Activated T-helper 2 cell treated with anti-CD3 and anti-CD28 coated beads, Interferon-gamma antibody, Interleukin-2, Interleukin-4, amounts not matched to agents 10 μg/mL and 5 μg/mL and 100 μg/mL, durations not matched to agents 14 hours and 24 hours and 36 hours (primary cell): Measurements from ENCODE around the gene CCL1. TPM values are rescaled to one million over a fixed set of nuclear protein-coding genes. Genes with fewer than 3 reads are reported as not detected.

Experiments used
- total RNA-seq: library from RNA; stranded (reverse); gene quantifications from 2 replicates; pipeline ENCODE4 v1.2.3, GENCODE V29; 2022

Gene CCL1
- total RNA-seq, 1 donor from 2014 or later: 88.1 TPM

Other genes with a start within 250 kb of the CCL1 start
- not detected in 2 replicates for gene CCL2, start 107.9 kb downstream of the CCL1 start, total RNA-seq
- gene CCL7, start 93.0 kb downstream of the CCL1 start, total RNA-seq: not detected in 2 replicates
- gene CCL11, start 77.5 kb downstream of the CCL1 start, total RNA-seq: not detected in 2 replicates
- gene CCL8, start 43.8 kb downstream of the CCL1 start, total RNA-seq: not detected in 2 replicates
- not detected in 2 replicates for gene CCL13, start 6.8 kb downstream of the CCL1 start, total RNA-seq
- gene TMEM132E, start 216.3 kb upstream of the CCL1 start, total RNA-seq: not detected in 2 replicates